Brain pericyte (primary cell): ENCODE results near the gene SLC29A3.

Experiments used
- DNase-seq: peaks from one replicate; pipeline ENCODE4 v3.0.0-alpha.2; 2012; ENCODE audit warnings: low read depth, low spot score

The SLC29A3 gene

GRCh38 chr10:71369602-71370001 is 50.5 kb downstream of the SLC29A3 start:
- DNase-seq: no peak

- no peak for DNase-seq
These were observed 51.0 kb downstream of the SLC29A3 start for GRCh38 chr10:71370031-71370430.

GRCh38 chr10:71371750-71372166 is 52.7 kb downstream of the SLC29A3 start:
- no peak for DNase-seq

- no peak for DNase-seq
These were observed 53.9 kb downstream of the SLC29A3 start for GRCh38 chr10:71372882-71373495.

GRCh38 chr10:71374481-71375233 is 55.6 kb downstream of the SLC29A3 start:
- DNase-seq: no peak

GRCh38 chr10:71375952-71376351 is 56.9 kb downstream of the SLC29A3 start:
- no peak for DNase-seq

GRCh38 chr10:71378336-71379117 is 59.5 kb downstream of the SLC29A3 start:
- no peak for DNase-seq

GRCh38 chr10:71379118-71379766 is 60.2 kb downstream of the SLC29A3 start:
- DNase-seq: no peak

GRCh38 chr10:71380841-71381240 is 61.8 kb downstream of the SLC29A3 start:
- DNase-seq: no peak

- DNase-seq: no peak
These were observed 62.6 kb downstream of the SLC29A3 start for GRCh38 chr10:71381611-71382010.

GRCh38 chr10:71382028-71382427 is 63.0 kb downstream of the SLC29A3 start:
- no peak for DNase-seq

- DNase-seq: no peak
These were observed 63.7 kb downstream of the SLC29A3 start for GRCh38 chr10:71382757-71383156.

GRCh38 chr10:71383972-71384687 is 65.1 kb downstream of the SLC29A3 start:
- DNase-seq: no peak

GRCh38 chr10:71388171-71388570 is 69.1 kb downstream of the SLC29A3 start:
- DNase-seq: no peak

- DNase-seq: no peak
These were observed 69.7 kb downstream of the SLC29A3 start for GRCh38 chr10:71388583-71389310.

GRCh38 chr10:71389768-71390460 is 70.9 kb downstream of the SLC29A3 start:
- no peak for DNase-seq

- DNase-seq: no peak
These were observed 71.4 kb downstream of the SLC29A3 start for GRCh38 chr10:71390461-71390835.

- DNase-seq: no peak
These were observed 72.0 kb downstream of the SLC29A3 start for GRCh38 chr10:71390921-71391690.

- no peak for DNase-seq
These were observed 72.6 kb downstream of the SLC29A3 start for GRCh38 chr10:71391701-71392100.
